Astrocyte of the hippocampus (primary cell): ENCODE data around the gene FAM124A.

Experiments used
- DNase-seq: peaks from one replicate; pipeline ENCODE4 v3.0.0; 2011; ENCODE audit warnings: low read depth, low spot score

FAM124A gene

DNA sequence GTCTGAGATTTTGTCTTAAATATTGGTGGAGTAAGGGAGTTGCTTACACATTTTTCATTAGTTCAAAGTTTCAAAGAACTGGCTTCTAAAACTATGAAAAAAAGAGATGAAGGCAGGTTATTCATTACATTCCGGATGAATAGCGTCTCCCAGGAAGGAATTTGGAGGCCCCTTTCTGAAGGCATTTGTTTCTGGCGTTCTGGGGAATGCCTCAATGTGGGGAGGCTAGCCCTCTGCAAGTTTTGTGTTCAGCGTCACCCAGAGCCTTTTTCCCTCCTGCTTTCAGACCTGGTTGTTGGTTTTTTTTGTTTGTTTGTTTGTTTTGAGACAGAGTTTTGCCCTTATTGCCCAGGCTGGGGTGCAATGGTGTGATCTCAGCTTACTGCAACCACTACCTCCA, 21.0 kb downstream of the FAM124A start:
- peak; percentile 44 for DNase-seq

DNA sequence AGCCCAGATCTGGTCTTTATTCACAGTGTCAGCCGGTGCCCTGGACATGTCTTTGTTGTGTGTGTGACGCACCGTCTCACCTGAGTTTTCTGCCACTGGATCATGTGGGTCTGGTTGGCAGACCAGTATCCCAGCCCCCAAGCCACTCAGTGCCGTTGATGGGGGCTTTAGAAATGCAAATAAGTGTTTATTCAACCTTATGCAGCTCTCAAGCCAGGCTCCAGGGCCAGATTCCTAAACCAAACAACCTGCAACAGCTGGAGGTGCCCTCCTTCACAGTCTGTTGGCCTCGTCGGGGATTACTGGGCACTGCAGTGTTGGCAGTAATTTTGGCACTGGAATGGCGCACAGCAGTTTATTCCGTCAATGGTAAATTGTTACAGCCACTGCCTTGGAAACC, 21.6 kb downstream of the FAM124A start:
- DNase-seq = no peak

DNA sequence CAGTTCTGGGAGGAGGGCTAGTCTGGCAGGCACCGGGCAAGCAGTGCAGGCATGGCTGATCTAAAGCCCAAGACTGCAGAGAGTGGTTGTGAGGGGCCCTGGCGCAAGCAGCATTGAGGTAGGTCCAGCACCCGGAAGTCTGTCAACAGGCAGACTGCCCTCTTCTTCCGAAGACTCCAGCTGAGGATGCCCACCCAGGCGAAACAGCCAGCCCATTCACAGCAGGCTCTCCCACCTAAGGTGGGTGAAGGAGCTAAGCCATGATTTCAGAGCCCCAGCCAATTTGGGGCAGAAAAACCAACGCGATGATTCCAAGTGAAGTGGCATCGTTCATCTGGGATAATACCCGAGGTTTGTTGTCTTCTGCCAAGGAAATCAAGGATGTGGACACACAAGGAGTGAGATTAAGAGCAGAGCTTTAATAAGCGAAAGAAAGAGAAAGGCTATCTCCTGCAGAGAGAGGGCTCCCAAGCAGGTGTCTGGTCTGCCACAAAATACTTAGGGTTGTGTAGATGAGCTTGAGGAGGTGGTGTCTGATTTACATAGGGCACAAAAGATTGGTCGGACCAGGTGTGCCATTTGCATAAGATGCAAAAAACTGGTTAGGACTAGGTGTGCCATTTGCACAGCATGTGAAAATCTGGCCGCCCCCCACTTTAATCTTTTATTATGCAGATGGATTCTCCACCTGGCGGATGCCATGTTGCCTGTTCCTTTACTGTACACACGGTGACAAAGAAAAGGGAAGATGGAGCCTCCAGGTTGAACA, 22.6 kb downstream of the FAM124A start:
- DNase-seq = no peak

DNA sequence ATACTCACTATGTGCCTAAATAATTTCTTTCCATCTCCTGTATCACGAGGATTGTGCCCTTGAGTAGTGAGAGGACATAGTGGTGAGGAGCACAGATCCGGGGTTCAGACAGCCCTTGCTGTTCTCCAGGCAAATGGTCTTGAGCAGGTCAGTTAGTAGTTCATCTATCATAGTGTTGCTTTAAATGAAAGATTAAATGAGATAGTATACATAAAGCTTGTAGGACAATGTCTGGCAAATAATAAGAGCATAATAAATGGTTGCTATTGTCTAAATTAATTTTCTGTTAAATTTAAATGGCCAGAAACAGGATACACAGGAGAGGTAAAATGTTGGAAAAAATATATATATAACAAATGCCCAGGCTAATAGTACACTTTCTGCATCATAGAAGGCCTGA, 23.4 kb downstream of the FAM124A start:
- DNase-seq = no peak

DNA sequence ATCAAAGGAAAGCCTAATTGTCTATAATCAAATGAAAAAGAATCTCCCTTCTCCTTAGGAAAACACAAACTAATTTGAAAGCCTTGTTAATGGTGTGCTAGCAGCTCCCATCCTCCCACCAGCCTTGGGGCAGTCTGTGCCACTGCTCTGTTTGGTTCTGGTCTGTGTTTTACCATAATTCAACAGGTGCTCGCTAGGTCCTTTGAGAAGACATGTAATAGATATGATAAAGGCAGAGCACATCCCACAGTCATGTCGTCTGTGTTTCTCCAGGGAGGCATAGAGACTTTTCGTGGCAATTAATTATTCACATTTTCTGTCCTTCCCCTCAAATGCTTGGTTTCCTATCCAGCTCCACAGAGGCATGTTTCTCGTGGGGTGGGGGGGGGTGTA, 23.8 kb downstream of the FAM124A start:
- no peak for DNase-seq

DNA sequence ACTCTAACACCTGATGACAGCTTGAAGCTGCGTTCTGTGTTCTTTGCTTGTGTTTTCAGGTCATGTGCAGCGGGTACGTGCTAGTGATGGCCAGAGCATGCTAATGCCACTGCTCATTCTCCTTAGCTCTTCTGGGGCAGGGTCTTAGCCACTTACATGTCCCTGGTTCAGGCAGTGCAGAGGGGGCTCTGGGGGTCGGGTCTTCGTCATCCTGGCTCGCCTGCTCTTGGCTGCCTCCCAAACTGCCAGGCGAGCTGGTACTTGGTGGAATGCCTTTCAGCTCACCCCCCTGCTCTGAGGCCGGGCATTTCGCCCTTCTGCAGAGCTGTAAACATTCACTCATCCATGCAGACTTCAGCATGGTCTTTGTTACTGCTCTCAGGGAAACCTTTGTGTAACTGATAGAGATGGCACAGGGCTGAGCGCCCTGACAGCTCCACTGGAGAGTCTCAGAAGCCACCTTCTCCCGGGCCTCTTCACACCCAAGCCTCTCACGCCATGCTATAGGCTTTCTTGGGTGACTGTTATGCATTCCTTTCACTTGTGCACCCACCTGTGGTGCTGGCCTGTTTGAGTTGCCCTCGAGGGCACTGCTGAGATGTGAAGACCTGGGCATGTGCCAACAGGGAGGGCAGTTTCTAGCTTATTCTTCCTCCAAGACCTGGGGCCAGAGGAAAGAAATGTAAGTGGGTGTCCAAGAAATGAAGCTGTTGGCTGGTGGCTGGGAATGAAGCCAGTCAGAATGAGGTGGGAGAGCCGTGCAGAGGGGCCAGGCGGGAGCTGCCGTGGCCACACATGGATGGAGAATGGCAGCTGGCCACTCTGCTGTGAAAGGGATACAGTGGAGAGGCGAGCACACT, 24.4 kb downstream of the FAM124A start:
- DNase-seq = peak; percentile 70

DNA sequence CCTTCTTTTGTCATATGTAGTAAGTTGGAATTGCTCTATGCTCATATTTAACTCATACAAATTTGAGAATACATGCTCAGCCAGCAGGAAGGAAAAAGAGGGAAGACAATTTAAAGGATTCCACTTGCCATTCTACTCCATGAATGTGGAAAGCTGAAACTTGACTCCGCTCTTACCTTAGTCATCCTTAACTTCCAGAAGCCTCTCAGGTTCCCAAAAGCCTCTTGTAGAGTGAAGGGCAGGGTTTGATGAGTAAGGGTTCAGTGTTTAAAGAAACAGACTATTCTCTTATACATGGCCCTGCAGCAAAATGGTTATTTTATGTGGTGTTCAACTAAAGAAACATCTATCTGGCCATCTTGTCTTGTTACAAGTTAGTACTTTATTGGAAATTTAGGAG, 27.1 kb downstream of the FAM124A start:
- DNase-seq = no peak

DNA sequence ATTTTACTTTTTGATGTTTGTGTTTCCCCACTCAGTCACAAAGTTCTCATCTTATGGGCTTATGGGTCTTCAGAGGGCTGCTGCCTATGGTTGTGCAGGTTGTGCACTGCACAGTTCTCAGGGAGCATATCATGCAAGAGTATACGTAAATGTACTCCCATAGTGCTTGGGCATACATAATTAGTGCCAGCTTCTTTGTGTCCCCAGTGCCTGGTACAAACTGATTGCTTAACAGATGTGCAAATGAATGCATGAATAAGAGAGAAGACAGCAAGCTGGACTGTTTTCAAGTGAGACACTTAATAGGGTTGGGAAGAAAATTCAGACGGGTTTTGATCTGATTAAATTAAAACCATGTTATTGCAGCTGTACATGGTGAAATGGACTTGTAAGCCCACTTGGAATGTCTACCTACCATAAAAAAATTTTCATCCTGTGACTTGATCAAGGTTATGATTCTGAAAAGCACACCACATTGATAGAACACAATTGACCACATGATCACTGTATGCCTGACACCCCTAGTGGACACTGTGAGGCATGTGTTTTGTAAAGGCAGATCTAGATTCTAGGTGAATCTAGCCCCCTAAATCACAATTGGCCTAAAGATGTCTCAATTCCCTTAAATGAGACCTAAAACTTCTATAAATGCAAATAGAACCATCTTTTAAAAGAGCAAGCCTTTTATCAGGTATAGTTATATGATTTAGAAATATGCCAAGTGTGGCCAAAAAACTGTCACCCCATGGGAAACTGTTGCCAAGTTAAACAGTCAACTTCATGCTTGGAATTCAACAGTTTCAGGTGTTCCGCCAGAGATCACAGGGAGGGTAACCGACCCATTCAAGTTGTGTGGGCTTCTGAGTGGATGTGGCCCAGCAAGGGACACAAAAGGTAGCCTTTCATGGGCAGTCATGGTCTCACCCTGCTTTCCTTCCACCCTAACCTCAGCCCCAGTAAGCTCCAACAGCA, 27.9 kb downstream of the FAM124A start:
- no peak for DNase-seq

DNA sequence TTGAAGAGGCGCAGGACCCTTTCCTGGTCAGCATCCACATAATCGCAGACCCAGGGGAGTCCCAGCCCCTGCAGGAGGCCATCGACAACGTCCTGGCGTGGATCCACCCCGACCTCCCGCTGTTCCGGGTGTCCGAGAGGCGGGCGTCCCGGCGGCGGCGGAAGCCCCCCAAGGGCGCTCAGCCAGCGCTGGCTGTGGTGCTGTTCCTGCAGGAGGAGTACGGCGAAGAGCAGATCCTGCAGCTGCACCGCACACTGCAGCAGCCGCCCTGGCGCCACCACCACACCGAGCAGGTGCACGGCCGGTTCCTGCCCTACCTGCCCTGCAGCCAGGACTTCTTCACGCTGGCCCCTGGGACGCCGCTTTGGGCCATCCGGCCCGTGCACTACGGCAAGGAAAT, 29.3 kb downstream of the FAM124A start:
- no peak for DNase-seq

DNA sequence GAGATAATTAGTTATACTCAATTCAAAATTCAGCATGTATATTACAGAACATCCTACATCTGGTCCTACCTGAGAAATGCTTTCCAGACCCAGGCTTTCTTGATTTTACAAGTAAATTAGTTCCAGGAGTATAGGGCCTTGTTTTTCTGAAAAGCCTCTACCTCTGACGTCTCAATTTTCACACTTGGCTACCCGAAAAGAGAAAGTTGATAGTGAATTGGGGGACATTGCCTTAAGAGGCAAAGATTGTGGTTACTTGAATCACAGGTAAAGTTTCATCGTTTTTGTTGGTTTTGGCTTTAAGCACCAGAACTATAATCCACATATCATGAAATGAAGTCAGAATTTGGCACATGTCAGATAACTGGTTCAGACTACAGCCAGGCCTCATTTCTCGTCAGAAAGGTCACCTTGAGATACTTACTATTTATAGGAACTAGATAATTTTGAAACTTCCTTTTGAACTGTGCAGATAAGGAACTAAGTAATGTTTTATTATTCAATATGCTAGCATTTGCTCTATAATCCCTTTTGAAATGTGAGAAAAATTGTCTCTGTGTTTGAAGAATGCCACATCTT, 30.8 kb downstream of the FAM124A start:
- DNase-seq = no peak

DNA sequence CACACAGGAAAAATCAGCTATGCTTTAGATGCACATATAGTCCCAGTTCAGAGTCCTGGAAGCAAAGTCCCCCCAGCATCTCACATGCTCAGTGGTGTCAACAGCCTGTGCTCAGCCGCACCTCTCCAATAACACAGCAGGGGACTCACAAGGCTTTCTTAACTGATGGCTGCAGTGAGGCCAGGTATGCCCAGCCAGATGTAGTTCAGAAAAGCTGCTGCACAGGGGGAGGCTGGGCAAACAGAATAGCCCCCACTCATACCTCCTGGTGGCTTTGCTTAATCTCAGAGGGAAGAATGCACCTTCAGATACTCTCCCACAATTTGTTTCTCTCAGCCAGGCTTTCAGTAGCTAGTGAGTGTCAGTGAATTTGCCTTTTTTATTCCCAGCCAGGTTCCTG, 33.4 kb downstream of the FAM124A start:
- DNase-seq = no peak

DNA sequence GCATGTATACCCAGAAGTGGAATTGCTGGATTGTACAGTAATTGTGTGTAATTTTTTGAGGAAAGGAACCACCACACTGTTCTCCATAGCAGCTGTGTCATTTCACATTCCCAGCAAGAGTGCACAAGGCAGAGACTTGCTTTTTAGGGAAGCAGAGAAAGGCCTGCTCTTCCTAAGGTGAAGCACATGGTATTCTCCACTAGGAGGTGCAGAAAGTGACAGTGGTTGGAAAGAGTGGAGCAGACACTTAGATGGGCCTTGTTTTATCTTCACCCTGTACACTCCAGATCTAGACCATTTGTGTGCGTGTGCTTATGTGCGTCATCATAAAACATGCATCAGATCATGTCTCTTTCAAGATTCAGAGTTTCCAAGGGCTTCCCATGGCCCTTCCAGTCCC, 35.0 kb downstream of the FAM124A start:
- DNase-seq = no peak

DNA sequence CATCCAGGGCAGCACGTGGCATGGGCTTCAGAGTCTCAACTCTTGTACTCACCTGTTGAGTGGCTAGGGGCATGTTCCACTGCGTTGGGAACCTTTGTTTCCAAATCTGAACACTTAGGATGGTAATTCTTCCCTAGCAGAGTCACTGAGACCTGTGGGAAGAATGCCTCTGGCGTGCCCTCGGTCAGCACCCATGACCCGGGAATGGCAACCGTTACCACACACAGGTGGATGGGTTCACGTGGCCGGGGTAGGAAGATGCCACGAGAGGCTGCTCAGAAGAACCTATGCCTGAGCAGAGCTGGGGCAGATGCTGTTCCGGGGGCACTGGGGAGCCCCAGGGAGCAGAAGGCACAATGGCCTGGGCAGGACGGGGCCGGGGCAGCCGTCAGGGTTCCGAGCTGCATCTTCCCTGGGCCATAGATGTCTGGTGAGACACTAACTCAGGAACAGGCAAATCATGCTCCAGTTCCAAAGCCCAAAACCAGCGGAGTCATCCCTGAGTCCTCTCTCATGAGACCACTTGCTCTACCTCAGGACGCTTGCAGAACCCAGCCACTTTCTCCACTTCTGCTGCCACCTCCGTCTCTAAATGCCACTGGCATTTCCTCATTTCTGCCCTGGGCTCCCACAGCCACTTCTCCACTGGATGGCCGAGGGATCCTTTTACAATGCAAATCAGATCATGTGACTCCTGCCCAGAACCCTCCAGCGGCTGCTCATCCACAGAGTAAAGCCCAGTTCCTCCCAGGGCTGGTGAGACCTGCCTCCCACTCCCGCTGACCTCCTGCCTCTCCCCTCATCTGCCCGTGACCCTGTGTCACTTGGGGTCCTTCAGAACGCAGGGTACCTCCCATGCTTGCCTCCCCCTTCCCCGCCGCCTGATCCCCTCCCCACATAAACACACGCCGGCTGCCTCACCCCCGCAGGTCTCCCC, 36.7 kb downstream of the FAM124A start:
- DNase-seq = no peak

DNA sequence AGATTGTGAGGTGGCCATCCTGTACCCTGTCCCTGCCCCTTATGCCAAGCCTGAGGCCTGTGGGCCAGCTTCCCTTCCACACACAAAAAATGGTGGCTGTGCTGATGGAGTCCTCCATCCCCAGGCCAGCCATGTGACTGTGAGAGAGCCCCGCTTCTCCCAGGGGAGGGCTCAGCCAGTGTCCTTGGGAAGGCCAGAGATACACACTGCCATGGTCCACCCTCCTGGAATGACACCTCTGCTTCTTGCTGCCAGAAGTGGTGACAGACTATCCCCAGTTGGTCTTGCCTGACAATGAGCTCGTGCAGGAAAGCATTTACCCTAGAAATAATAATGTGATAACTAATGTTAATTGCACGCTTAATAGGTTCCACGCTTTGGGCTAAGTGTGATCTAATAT, 38.0 kb downstream of the FAM124A start:
- no peak for DNase-seq

DNA sequence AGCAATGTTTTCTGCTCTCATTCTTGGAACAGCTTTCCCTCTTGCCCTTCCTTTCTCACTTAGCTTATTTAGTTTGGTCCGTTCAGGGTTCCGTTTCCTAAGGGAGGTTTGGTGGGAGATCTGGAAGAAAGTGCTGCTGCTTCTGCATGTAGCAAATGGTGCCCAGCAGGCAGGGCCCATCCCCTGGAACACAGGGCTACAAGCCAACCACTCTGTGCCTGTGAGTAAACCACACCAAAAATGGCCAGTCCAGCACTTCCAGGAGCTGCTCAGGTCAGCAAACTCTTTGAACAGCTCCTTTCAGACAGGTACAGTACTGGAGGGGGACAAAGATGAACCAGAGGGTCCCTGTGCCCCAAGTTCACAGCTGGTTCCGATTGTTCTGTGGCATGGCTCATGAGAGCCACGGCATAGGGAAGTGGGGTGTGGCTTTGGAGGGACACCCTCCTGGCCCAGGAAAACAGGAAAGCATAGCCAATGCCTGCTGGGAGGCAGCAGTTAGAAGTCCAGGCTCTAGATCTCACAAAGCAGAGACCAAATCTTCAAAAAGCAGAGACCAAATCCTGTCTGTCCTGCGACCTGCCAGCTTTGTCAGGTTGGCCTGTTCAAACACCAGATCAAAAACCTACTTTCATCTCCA, 39.5 kb downstream of the FAM124A start:
- DNase-seq = no peak

DNA sequence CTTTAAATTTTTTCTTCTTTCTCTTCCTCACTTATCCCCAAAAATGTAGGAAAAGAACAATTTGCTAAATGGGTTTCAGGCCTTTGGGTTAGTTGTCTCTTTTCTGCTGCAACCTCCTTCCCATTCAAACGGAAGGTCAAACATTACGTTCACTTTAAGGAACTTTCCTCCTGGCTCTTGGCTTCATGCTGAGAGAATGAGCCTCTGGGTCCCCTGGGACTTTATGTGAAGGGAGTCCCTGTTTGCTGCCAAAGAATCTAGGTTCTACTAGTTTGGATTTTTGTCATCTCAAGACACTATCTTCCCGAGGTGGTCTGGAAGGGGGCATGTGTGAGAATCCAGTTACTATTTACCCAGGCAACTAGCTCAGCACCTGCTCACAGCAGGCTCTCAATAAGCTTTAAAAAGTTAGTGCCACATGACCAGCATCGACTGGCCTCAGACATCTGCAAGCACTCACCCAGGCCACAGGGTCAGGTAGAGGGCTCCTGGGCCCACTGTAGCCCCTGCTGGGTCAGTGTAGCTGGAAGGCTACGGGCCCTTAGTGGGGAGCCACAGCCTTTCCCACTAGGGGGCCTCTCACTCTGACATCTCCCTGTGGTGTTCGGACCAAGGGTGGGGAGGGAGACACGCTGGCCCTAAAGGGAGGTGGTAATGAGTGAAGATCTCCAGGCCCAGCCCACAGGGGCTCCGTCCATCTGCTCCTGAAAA, 40.5 kb downstream of the FAM124A start:
- DNase-seq = no peak

DNA sequence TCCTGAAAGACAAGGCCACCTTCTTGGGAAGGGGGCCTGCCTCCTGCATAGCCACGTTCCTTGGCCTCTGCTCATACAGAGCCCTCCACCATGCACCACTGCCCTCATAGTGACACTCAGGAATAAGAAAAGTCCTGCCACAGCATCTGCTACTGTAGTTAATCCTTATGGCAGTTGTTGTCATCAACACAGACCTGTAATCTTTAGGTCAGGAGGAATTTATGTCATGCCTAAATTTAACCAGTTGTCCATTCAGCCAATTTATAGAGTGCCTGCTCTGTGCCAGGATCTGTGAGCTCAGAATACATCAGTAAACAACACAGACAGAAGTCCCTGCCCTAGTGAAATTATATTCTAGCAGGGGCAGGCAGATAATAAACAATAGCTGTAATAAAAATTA, 44.4 kb downstream of the FAM124A start:
- DNase-seq = no peak

DNA sequence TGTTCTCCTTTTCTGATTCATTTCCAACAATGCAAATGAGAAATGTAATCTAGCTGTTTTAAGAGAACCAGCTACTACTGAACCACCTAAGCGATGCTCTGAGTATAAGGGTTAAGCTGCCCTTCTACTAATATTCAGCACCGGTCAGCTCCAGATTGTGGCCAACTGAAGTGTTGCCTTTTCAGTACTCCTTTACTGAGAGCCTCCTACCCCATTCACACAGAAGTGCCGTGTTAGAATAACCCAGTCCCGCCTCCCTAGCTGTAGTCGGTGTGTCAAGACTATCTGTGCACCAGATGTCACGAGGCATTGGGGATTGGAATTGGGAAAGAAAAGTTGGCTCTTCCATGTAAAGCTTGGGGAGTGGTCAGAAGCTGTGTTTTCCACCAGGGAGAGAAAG, 45.4 kb downstream of the FAM124A start:
- DNase-seq = no peak

DNA sequence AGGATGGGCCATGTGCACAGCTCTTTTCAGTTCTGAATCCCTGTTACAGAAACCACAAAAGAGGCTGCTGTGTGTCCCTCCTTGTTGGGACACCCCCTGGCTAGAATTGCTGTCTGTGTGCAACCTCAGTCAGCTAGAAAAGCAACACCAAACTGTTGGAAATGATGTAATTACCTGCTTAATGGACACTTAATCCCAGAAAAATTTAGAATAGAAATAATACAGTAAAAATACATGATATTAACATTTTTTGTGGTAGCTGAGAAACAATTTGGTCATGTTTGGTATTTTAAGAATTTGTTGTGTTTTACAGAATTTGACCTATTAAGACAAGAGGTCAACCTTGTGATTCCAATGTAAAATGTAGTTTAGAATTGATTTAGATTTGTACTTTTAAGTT, 46.8 kb downstream of the FAM124A start:
- DNase-seq = peak; percentile 65
